NCI-H187 (cell line): ENCODE measurements around the gene SELENOS.

Experiments used
- DNase-seq, 2 experiments: peaks; one replicate each; lab custom pipeline; 2025; lab: John Stamatoyannopoulos, UW

SELENOS gene

DNA sequence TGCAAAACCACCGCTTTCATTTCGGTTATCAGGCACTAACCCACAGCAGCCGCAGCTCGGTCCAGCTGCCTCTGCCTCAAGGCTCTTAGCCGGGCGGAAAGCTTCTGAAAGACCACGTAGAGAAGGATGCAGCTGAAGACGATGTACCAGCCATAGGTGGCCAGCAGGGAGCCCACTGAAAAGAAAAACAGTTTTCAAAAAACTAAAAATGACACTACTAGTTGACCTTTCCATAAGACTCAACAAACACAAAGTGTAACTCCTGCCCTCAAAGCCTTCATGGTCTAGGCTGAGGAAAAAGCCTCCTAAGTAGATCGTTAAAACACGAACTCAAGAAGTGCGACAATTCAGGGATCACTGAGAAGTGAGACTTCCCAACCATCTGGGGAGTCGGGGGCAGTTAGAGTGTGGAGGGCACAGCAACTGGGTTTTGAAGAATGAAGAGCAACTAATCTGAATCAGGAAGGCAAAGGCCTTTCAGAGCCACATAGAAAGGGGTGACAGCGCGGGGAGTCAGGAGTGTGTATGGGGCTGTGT, 716 bp downstream of the SELENOS start:
- no peak for DNase-seq

DNA sequence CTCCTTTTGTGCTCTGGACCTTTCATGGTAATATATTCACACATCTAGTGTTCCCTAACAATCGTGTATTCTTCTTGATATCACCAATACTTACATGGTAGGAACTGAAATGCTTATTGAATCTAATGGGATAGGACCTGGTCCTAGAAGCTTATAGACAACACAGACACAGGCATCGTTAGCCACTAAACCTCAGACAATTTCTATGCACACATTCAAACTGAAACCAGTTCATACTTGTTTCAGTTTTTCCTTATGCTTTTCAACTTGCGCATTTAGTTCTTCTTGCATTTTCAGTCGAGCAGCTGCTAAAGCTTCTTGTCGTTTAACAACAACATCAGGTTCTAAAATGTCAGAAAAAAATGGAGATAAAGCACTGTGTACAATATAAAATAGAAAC, 2.3 kb downstream of the SELENOS start:
- no peak for DNase-seq

DNA sequence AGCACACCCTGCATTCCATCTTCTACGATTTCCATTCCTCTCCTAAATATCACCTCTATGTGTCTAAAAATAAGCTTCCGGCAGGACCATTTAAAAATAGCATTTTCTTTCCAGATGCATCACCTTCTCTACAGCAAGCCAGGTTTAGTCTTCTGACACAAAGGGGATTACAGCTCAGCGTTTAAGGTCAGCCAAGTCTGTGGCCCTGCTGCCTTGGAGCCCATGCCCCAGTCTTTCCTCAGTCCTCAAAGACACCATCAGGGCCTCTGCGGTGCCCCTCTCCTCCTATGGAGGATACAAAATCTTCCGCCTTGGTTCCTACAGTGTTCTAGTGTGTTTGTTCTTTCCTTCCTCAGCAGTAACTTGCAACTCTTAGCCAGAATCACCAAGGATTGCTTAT, 3.8 kb downstream of the SELENOS start:
- DNase-seq, result no peak

DNA sequence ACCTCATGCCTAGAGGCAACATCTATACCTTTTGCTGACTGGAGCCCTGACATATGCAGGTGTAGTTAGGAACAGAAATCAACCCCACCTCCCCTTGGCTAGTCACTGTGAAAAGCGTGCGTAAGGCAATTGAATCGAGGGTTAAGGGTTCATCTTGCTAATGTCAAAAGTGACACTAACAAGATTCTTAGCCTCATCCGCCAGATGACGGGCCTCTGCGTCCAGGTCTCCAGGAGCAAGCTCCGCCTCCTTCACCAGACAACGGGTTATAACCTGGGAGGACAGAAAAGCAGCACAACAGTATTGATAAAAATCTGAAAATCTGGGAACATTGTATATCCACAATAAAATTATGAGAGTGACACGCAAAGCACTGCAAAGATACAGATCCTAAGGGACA, 4.7 kb downstream of the SELENOS start:
- no peak for DNase-seq

DNA sequence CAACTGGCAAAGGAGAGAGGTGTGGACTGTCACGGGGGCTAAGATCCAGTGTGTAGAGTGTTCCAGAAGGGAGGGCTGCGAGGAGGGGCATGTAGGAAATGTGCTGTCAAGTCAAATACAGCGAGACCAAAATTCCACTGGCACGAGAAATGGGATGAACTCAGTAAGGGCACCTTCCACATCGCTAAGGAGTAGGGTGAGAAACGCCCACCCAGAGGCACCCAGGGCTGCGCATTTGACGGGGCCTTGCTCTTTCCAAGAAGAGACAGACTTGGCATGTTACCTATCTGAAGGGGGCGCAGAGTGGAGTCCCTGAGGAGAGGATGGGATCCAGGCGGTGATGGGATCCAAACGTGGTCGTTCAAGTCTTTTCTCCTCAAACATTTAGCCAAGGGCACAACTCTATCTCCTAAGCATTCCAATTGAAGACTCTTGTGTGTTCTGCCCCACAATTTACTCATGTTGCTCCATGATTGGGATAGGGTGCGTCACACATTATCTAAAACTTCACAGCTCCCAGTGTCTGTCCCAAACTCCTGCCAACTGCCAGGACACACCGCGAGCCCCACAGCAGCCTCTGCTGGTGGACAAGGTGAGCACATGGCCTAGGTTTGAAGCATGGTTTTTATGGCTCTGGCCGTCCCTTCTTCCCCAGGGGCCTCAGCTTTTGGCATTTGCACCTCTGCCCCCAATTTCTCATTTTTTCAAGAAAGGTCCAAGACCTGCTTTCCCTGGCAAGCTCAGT, 7.6 kb downstream of the SELENOS start:
- DNase-seq, result no peak

DNA sequence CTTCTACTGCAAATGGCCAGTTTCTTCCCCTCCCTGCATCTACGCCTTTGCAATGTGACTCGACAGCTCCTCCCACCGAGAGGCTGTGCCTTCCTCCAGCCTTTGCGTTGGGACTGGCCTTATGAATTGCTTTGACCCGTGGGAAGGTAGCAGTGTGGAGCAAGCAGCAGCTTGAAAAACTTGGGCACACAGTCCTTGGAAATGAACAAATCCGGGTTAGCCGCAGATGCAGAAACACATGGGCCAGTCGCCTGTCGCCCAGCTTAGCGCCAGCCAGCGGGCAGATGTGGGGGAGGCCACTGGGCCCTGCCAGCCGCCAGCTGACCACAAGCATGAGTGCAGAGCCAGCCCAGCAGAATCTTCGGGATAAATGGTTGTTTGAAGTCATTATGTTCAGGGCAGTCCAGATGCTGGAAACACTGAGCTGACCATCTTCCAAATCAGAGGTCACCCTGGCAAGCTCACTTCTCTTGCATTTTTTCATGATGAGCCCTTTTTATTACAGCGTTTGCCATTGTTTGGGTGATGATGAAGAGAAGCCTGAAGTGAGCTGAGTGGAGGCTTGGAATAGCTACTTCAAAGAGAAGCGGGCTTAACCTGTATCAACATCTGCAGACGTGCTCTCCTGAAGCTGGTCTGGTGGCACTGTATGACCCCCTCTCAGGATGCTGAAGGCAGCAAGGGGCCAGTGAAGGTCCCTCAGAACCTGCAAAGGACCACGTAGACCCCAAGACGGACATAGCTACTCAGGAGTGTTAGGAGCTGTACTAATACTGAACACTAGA, 9.8 kb downstream of the SELENOS start:
- DNase-seq, result no peak

DNA sequence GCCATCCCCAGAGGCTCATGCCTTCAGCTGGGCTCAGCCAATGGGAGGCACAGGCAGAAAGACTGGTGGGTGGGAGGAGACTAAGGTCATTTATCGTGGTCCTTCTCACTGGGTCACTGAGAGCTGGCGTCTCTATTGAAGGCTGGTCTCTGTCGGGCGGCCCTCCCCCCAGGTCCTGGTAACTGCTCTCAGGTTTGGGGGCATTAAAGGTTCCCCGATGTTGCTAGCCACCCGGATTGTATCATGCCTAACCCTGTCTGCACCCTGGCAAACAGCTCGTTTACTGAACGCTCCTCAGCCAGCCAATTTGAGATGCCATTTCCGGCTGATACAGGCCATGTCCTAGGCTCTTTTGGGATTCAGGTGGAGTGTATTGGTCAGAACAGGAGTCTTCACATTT, 10.5 kb downstream of the SELENOS start:
- no peak for DNase-seq

DNA sequence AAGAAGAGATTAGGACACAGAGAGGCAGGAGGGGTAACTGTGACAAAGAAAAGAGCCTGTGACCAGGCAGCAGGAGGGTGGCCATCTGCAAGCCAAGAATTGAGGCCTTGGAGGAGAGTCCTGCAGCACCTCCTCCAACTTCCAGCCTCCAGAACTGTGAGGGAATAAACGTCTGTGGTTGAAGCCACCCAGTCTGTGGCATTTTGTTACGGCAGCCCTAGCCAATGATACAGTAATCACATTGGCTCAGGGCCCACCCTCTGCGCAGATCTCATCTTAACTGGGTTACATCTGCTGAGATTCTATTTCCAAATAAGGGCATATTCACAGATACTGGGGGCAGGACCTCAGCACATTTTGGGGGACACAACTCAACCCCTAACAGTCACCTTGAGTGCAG, 11.3 kb downstream of the SELENOS start:
- no peak for DNase-seq

DNA sequence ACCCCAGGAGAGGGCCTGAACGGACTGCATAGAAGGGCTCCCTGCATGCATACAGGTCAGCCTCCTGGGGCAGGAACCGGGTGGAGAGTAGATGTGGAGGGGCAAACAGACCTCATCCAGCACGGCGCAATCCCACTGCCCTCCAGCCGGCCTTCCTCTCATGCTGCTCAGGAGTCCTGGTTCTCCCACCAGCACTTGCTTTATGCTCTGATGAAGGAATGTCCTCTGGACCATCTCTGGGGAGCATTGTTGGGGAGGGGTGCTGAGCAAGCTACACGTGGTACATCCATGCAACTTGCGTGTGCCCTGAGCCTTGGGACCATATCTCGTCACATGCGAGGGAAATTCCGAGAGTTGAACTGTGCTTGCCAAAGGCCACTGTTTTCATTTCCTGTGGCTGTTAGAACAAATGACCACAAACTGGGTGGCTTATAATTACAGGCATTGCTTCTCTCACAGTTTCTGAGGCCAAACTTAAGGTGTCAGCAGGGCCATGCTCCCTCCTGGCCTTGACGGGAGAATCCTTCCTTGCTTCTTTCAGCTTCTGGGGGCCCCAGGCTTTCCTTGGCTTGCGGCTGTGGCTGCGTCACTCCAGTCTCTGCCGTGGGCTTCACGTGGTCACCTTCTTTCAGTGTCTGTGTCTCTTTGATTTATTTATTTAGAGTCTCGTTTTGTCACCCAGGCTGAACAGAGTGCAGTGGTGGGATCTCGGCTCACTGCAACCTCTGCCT, 12.2 kb downstream of the SELENOS start:
- no peak for DNase-seq

DNA sequence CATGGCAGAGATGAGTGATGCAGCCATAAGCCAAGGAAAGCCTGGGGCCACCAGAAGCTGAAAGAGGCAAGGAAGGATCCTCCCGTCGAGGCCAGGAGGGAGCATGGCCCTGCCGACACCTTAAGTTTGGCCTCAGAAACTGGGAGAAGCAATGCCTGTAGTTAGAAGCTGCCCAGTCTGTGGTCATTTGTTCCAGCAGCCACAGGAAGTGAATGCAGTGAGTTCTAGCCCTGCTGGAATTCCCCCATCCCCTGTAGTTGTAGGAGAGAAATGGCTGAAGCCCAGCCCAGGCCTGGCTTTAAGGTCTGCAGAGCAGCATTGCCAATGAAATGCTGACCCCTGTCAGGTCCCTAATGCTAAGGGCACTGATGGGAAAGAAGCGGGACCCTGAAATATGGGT, 13.3 kb downstream of the SELENOS start:
- no peak for DNase-seq

DNA sequence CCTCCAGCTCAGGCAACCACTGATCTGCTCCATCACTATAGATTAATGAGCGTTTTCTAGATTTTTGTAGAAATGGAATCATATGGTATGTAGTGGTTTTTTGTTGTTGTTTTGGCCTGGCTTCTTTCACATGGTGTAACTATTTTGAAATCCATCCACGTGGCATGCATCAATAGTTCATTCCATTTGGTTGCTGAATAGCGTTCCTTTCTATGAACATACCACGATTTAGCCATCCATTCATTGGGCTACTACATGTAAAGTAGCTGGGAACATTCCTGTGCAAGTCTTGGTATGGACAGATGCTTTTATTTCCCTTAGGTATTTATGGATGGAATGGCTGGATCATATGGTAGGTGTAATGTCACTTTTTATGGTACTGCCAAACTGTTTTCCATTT, 14.7 kb downstream of the SELENOS start:
- no peak for DNase-seq

DNA sequence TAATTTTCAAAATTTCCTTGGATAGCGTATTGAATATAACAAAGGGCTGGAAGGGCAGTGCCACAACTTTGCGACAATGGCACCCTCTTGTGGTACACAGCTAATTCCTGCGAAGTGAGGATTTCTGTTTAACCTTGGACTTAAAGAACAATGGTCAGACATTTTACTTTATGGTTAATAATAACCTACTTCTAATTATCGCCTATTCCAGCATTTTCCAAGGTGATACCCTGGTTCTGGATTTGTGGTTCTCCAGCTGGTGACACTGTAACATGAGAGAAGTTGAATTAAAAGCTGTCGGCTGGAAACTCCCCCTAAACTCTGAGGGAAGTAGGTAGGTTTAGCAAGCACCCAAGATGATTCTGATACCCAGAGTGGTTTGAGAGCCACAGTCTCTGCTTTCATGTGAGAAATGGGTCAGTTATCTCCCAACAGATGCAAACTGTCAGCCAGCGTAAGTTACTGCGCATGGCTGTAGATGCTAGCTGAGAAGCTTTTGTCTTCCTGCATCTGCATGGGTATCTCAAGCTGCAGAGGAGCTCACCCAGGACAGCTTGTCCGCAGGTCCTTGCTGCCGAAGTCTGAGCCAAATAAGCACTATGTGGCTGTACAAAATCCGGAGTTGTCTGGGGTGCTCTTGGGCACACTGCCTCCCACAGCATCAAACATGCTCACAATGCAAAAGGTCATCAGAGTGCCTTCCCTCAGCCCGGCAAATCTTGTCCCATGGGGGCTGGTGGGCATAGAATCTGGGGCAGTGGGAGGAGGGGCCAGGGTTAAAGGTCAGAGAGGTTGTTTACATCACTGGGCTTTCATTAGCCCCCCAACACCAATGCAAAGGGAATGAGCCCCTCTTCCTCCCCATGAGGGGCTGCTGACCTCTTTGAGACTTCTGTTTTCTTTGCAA, 18.8 kb downstream of the SELENOS start:
- peak; percentile 22 to 78 for DNase-seq

DNA sequence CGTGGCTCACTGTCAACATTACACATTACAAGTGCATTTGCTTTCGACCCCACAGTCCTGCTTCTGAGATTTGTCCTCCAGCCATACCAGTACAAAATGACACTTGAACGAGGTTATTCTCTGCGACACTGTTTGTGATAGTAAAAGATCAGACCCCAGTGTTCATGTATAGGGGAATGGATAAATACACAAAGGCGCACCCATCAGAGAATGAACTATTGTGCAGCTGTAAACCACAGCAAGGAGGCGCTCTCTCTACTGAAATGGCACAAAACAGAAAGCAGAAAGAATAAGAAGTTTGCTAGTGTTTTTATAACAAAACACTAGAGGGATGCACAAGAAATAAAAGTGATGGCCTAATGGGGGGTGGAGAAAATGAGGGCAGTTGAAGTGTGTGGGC, 20.5 kb downstream of the SELENOS start:
- DNase-seq, result no peak

DNA sequence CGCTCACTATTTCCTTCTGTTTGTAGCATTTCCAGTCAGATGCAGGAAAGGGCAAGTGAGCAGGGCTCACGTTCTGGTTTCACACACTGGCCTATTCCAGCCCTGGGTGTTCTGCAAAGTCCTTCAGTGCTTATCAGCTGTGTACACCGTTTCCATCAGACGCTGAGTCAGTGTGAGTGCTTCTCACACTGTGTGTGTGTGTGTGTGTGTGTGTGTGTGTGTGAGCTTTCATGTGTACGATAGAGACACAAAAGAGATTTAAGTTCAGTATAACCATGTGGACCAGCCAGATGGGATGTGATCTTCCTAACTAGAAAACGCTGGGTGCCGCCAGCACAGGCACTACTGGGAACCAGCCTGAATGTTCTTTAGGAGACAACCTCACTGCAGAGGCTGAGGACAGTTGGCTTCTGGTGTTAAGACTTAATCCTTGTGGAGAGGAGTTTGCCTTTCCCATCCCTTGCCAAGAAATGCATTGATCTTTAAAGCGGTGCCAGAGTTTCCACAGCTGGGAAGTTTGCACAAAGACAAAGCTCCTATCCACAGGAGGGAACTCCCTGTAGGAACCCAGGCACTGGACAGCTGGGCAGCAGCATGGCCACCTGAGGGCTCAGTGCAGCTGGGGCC, 21.6 kb downstream of the SELENOS start:
- no peak for DNase-seq

DNA sequence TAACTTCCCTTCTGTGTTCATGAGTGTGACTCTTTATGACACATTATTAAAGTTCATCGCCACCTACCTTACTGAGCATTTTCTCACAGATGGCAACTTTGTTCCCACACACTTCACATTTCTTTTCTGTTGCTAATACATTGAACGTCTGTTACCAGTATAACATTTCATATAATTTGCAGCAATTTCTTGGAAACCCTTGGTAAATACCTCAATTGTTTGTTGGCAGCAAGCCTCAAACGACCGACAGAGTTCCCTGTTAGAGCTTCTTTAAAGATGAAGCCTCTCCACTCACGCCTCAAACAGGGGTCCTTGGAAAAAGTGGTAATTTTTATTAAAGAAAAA, 22.3 kb downstream of the SELENOS start:
- DNase-seq, result no peak

DNA sequence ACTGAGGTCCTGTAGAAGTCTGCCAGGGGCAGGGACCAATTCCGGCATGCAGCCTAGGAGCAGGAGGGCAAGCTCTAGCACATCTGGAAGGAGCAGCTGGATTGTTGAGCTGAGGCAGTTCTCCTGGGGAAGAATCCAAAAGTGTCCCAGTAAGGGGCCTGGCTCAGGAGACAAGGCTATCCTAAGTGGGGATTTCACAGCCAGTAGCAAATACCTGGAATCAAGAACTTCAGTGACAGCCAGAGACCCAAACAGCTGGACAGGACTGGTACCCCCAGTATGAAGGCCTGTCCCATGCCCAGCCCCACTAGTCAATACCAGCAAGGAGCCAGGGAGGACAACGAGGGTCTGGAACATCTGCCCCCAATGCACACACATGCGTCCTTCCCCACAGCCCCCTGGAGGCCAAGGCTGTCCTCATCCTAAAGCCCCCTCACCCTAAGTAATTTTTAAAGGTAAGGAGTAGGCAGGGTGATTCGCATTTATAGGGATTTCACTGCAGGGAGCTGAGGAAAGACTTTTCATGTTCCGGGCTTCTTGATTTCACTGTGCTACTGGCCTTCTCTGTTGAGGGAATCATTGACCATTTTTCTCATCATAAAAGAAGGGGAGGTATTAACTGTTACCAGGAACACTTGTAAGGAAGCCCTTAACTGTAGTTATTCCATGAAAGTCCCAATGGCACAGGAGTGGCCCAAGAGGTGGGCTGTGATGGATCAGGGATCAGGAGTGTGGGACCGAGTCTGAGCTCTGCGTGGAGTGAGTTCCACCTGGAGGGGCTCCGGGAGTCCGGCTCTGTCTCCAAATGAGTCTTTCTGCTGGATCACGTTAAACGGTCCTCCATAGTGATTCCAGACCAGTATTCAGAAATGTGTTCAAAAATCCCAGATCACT, 22.9 kb downstream of the SELENOS start:
- no peak for DNase-seq

DNA sequence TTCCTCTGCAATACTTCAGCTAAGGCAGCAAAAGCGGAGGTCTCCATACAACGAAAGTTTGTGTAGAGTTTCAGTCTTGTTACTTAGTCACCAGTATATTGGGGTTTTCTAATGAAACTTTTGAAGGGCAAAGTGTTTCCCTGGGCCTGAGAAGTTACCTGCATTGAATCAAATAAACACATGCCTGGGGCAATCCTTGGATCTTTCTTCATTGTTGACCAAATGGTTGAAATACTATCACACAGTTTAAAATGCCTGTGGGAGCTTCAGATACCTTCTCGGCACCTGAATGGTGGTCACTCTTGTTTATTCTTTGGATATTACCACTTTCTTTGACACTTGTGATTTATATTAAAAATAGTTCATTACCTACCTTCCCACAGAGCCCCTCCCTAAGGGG, 24.4 kb downstream of the SELENOS start:
- DNase-seq, result no peak

DNA sequence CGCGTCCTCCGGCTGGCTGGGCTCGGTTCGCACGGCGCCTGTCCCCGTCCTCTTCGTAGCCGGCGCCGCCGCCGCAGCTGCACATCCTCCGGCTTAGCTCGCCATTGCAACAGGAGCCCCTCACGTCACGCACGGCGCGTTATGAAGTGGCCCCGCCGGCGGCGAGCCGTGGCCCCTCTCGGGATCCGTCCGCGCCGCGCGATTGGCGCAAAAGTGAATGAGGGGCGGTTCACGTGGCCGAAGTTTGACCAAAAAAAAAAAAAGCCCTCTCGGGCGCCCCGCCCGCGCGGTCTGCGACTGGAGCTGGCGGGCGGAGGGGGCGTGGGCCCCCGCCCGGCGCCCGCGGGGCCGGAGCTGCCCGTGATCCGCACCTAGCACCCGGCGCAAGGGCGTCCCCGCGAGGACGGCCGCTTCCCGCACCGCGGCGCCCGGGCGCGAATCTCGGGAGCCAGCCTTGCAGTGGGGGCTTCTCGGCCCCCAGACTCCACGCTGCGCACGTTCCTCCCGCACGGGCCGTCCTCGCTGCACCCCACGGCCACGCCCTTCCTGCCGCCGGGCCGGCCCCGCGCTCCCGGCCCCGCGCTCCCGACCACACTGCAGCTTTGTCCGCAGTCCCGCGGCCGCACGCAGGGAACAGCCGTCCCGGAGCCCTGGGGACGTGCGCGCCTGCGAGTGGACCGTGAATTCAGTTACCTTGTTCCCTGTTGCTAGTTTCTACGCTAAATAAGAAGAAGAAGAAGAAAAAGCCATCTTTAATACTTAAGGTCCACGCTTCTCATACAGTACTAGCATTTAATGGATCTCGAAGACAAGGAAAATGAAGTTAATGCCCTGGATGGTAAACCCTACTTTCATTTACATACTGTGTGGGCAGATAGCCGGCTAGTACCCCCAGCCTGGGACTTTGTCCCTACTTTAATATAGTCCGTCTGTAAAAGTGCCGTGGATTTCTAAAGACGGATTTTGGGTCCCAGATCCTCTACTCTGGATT, 25.2 kb downstream of the SELENOS start, which contains the start of gene CHSY1:
TSS of gene CHSY1 (minus strand) at position 219 of the 991 bp plus-strand sequence. CDS start 592 bp downstream, outside the sequence.
- DNase-seq, result peak; percentile 75 to 84
